Mesenchymal stem cell (in vitro differentiated cells and primary cell): Measurements from ENCODE around the gene INPP5A.

ENCODE experiments used
- DNase-seq: peaks from one replicate; pipeline ENCODE4 v3.0.0-alpha.2; 2013
- H2AFZ ChIP-seq: one replicate; pipeline ENCODE4 v1.6.1; 2013; ENCODE audit warnings: low read depth, mild to moderate bottlenecking, control low read depth, inconsistent platforms, low read length, moderate library complexity
- H2AK5ac ChIP-seq: 2 replicates; pipeline ENCODE4 v1.6.1; 2013; ENCODE audit warnings: low read length, moderate library complexity, mild to moderate bottlenecking, inconsistent platforms; ENCODE audit not compliant: severe bottlenecking
- H2BK120ac ChIP-seq: one replicate; pipeline ENCODE4 v1.6.1; 2013; ENCODE audit warnings: low read depth, mild to moderate bottlenecking, inconsistent platforms, low read length, moderate library complexity
- H2BK12ac ChIP-seq, 2 experiments: one replicate each; pipeline ENCODE4 v1.6.1; 2013; ENCODE audit warnings: inconsistent platforms in 2 of 2, low read length in 2 of 2, mild to moderate bottlenecking in 2 of 2, moderate library complexity in 2 of 2, control low read depth in 1 of 2
- H2BK15ac ChIP-seq: one replicate; pipeline ENCODE4 v1.6.1; 2013; ENCODE audit warnings: mild to moderate bottlenecking, low read depth, inconsistent platforms; ENCODE audit not compliant: poor library complexity, severe bottlenecking
- H2BK5ac ChIP-seq: 2 replicates; pipeline ENCODE4 v1.6.1; 2013; ENCODE audit warnings: low read depth, mild to moderate bottlenecking, low read length, control low read depth, inconsistent platforms; ENCODE audit not compliant: poor library complexity, severe bottlenecking
- H3K14ac ChIP-seq, 2 experiments: one replicate each; pipeline ENCODE4 v1.6.1; 2013; ENCODE audit warnings: inconsistent platforms in 2 of 2, low read length in 2 of 2, control low read depth in 1 of 2, mild to moderate bottlenecking in 1 of 2, moderate library complexity in 1 of 2
- H3K18ac ChIP-seq, 2 experiments: one replicate each; pipeline ENCODE4 v1.6.1; 2013; ENCODE audit warnings: inconsistent platforms in 2 of 2, low read length in 2 of 2, control low read depth in 1 of 2, low read depth in 1 of 2, mild to moderate bottlenecking in 1 of 2
- H3K23ac ChIP-seq, 2 experiments: one replicate each; pipeline ENCODE4 v1.6.1; 2013; ENCODE audit warnings: inconsistent platforms in 2 of 2, low read length in 2 of 2, mild to moderate bottlenecking in 2 of 2, moderate library complexity in 2 of 2, control low read depth in 1 of 2
- H3K27ac ChIP-seq: 2 replicates; pipeline ENCODE4 v1.5.1; 2013; ENCODE audit warnings: mild to moderate bottlenecking, moderate library complexity, low read length, control low read depth, inconsistent platforms; ENCODE audit not compliant: poor library complexity, severe bottlenecking
- H3K27me3 ChIP-seq, 2 experiments: 2 replicates each; pipeline versions ENCODE4 v1.6.1 to v1.7.0; 2013; ENCODE audit warnings: low read length in 2 of 2, mild to moderate bottlenecking in 2 of 2, moderate library complexity in 2 of 2, control low read depth in 1 of 2, inconsistent platforms in 1 of 2; ENCODE audit not compliant: control insufficient read depth in 1 of 2, insufficient read depth in 1 of 2
- H3K36me3 ChIP-seq, 2 experiments: 2 replicates each; pipeline versions ENCODE4 v1.6.1 to v1.7.0; 2013; ENCODE audit warnings: low read length in 2 of 2, control low read depth in 1 of 2, inconsistent platforms in 1 of 2, low read depth in 1 of 2, mild to moderate bottlenecking in 1 of 2; ENCODE audit not compliant: insufficient read depth in 2 of 2, control insufficient read depth in 1 of 2
- H3K4ac ChIP-seq, 2 experiments: one replicate each; pipeline ENCODE4 v1.6.1; 2013; ENCODE audit warnings: inconsistent platforms in 2 of 2, low read length in 2 of 2, mild to moderate bottlenecking in 2 of 2, moderate library complexity in 2 of 2, control low read depth in 1 of 2, low read depth in 1 of 2
- H3K4me1 ChIP-seq: 2 replicates; pipeline ENCODE4 v1.6.1; 2013; ENCODE audit warnings: low read depth, low read length, control low read depth; ENCODE audit not compliant: control insufficient read depth, insufficient read depth
- H3K4me2 ChIP-seq: 2 replicates; pipeline ENCODE4 v1.6.1; 2013; ENCODE audit warnings: low read length, mild to moderate bottlenecking, inconsistent platforms; ENCODE audit not compliant: poor library complexity, severe bottlenecking
- H3K4me3 ChIP-seq, 2 experiments: 2 replicates each; pipeline versions ENCODE4 v1.5.1 to v1.7.0; 2013; ENCODE audit warnings: low read length in 2 of 2, mild to moderate bottlenecking in 2 of 2, control low read depth in 1 of 2, low read depth in 1 of 2; ENCODE audit not compliant: insufficient read depth in 1 of 2
- H3K79me1 ChIP-seq: replicated peaks from 2 replicates; pipeline ENCODE4 v1.6.1; 2013; ENCODE audit warnings: mild to moderate bottlenecking, control low read depth, low read length, inconsistent platforms; ENCODE audit not compliant: poor library complexity, severe bottlenecking
- H3K9ac ChIP-seq: 2 replicates; pipeline ENCODE4 v1.7.0; 2013; ENCODE audit warnings: mild to moderate bottlenecking, low read length, moderate library complexity
- H3K9me3 ChIP-seq: 2 replicates; pipeline ENCODE4 v1.7.0; 2013; ENCODE audit warnings: mild to moderate bottlenecking, low read length; ENCODE audit not compliant: control insufficient read depth
- H4K8ac ChIP-seq: one replicate; pipeline ENCODE4 v1.6.1; 2013; ENCODE audit warnings: inconsistent platforms, mild to moderate bottlenecking, low read length, moderate library complexity
- H4K91ac ChIP-seq: one replicate; pipeline ENCODE4 v1.6.1; 2013; ENCODE audit warnings: mild to moderate bottlenecking, low read length, inconsistent platforms
- WGBS: methylation state at CpG from one replicate; pipeline ENCODE4 v1.1.7; 2013; ENCODE audit warnings: mixed read lengths; 5-methylcytosine and 5-hydroxymethylcytosine counted together

INPP5A gene

DNA sequence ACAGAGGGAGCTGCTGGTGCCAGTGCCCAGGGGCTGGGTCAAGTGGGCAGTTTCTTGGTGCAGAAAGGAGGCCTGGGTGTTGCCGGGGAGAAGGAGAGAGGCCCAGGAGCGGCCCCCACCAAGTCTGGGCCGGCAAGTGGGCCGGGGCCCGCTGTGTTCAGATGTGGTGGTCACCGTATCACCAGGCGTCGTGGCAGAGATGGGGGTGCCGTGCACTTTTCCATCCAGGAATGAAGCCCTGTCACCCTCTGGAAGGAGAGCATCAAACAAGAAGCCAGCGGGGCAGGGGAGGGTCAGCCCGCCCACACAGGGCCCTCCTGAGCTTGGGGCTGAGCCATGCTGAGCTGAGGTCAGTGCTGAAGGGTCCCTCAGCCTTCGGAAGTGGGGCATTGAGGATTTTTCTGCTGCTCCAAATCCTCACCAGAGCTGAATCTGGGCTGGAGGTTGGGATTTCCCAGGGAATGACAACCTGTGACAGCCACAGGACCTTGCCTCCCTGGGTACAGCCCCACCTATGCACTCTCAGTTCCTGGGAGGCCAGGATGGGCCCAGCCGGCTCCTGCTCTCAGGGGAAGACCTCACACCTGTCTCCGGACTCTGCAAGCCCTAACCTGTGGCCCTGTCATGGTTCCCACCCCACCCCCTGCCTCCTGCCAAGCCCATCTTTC, 27.9 kb upstream of the INPP5A start:
- Histone ChIP-seq H3K27ac (no peak overlapping the region), H3K79me1 (no peaks in the 10 kb centered on the region), H2AK5ac (no peak overlapping the region), H2BK15ac (no peak overlapping the region), H2BK5ac (no peak overlapping the region), H2BK12ac (no peak overlapping the region), H3K14ac (no peak overlapping the region), H3K9me3 (peaks cover 7% of the 10 kb centered on the region), H3K23ac (no peak overlapping the region), H3K9ac (no peak overlapping the region), H3K27me3 (peaks cover 0 to 30% of the 10 kb centered on the region in 2 experiments), H3K18ac (no peak overlapping the region), H3K36me3 (no peaks in the 10 kb centered on the region), H3K4me2 (no peak overlapping the region), H2AFZ (no peak overlapping the region), H3K4ac (no peak overlapping the region), H4K91ac (no peak overlapping the region), H3K4me3 (no peak overlapping the region), H2BK120ac (no peak overlapping the region), H4K8ac (peak overlapping the region; percentile 27), H3K4me1 (peaks cover 2% of the 10 kb centered on the region)
- no peak for DNase-seq
- WGBS = 85% methylated on average over 14 of the region's 14 CpGs

GRCh38 chr10:132510174-132510611, 27.4 kb upstream of the INPP5A start:
- Histone ChIP-seq H3K4me3 (no peak overlapping the region), H3K9me3 (peaks cover 7% of the 10 kb centered on the region), H3K4ac (no peak overlapping the region), H3K4me1 (peaks cover 2% of the 10 kb centered on the region), H3K14ac (no peak overlapping the region), H3K18ac (no peak overlapping the region), H2AFZ (no peak overlapping the region), H3K27ac (no peak overlapping the region), H4K8ac (no peak overlapping the region), H2BK120ac (no peak overlapping the region), H4K91ac (no peak overlapping the region), H3K4me2 (no peak overlapping the region), H2AK5ac (no peak overlapping the region), H3K36me3 (no peaks in the 10 kb centered on the region), H3K27me3 (peaks cover 0 to 27% of the 10 kb centered on the region in 2 experiments), H3K23ac (no peak overlapping the region), H2BK15ac (peak overlapping the region; percentile 56), H3K79me1 (no peaks in the 10 kb centered on the region), H3K9ac (no peak overlapping the region), H2BK5ac (no peak overlapping the region), H2BK12ac (no peak overlapping the region)
- whole genome bisulfite sequencing = 91% methylated on average over 14 of the region's 15 CpGs
- no peak for DNase-seq

DNA sequence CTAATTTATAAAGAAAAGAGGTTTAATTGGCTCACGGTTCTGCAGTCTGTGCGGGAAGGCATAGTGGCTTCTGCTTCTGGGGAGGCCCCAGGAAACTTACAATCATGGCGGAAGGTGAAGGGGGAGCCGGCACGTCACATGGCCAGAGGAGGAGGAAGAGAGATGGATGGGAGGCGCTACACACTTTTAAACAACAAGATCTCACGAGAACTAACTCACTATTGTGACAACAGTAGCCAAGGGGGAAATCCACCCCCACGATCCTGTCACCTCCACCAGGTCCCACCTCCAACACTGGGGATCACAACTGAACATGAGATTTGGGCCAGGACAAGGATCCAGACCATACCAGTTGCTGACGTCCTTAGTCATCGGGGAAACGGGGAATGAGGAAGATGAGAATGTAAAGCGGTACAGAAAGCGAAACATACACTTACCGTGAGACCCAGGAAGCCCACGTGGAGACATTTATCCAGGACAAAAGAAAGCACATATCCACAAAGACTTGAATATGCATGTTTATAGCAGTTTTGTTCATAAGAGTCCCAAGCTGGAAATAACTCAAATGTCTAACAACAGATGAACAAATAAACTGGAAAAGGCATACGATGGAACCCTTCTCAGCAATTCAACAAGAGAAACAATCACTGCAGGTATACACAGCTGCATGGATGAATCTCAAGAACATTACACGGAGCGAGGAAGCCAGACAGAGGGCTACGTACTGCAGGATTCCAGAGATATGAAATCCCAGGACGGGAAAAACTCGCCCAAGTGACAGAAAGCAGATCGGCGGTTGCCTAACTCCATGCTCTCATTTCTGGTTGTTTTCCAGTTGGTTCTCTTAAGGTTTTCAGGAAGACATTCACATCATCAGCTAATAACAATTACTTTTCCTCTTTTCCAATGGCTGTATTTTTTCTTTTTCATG, 26.2 kb upstream of the INPP5A start:
- no peak overlapping the region for H2BK12ac ChIP-seq
- no peak overlapping the region for H2AFZ ChIP-seq
- H2BK5ac ChIP-seq = no peak overlapping the region
- WGBS = 82% methylated on average over 17 of the region's 23 CpGs
- H3K23ac ChIP-seq = no peak overlapping the region
- H3K18ac ChIP-seq = no peak overlapping the region
- peaks cover 9% of the 10 kb centered on the region for H3K4me1 ChIP-seq
- H3K14ac ChIP-seq = no peak overlapping the region
- no peak overlapping the region for H4K8ac ChIP-seq
- no peak overlapping the region for H3K4me2 ChIP-seq
- H3K4me3 ChIP-seq = peak overlapping the region in 1 of 2 experiments; percentile 30
- H4K91ac ChIP-seq = no peak overlapping the region
- H3K27ac ChIP-seq = no peak overlapping the region
- no peak for DNase-seq
- H3K9ac ChIP-seq = no peak overlapping the region
- H2BK15ac ChIP-seq = no peak overlapping the region
- H3K9me3 ChIP-seq = peaks cover 7% of the 10 kb centered on the region
- peaks cover 0 to 27% of the 10 kb centered on the region in 2 experiments for H3K27me3 ChIP-seq
- no peaks in the 10 kb centered on the region for H3K36me3 ChIP-seq
- no peak overlapping the region for H2BK120ac ChIP-seq
- no peak overlapping the region for H3K4ac ChIP-seq
- no peak overlapping the region for H2AK5ac ChIP-seq
- no peaks in the 10 kb centered on the region for H3K79me1 ChIP-seq

DNA sequence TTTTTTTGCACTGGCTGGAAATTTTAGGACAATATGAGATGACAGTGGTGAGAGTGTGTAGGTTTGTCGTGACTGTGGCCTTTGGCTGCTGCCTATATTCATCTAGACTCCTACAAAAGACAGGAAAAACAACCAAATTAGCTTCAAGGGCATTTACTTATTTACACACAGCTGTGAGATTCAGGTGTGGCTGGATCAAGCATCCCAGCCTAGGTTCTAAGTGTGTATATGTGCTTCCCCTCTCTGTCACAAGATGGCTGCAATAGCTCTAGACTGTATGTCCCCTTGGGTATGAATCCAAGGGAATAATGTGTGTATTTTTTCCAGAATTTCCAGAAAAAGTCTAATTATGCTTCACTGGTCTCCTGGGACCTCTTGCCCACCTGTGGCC, 25.5 kb upstream of the INPP5A start:
- peaks cover 7% of the 10 kb centered on the region for H3K9me3 ChIP-seq
- no peaks in the 10 kb centered on the region for H3K79me1 ChIP-seq
- no peak overlapping the region for H2BK5ac ChIP-seq
- H2BK12ac ChIP-seq = no peak overlapping the region
- no peak overlapping the region for H3K14ac ChIP-seq
- peak overlapping the region in 1 of 2 experiments; percentile 30 for H3K4me3 ChIP-seq
- no peak for DNase-seq
- no peaks in the 10 kb centered on the region for H3K36me3 ChIP-seq
- no peak overlapping the region for H3K4ac ChIP-seq
- no peak overlapping the region for H2BK15ac ChIP-seq
- H3K27ac ChIP-seq = no peak overlapping the region
- H4K8ac ChIP-seq = no peak overlapping the region
- no peak overlapping the region for H3K4me2 ChIP-seq
- no peak overlapping the region for H2AK5ac ChIP-seq
- H3K27me3 ChIP-seq = peaks cover 0 to 27% of the 10 kb centered on the region in 2 experiments
- no peak overlapping the region for H2BK120ac ChIP-seq
- H4K91ac ChIP-seq = no peak overlapping the region
- peaks cover 16% of the 10 kb centered on the region for H3K4me1 ChIP-seq
- no peak overlapping the region for H3K23ac ChIP-seq
- no peak overlapping the region for H3K18ac ChIP-seq
- no peak overlapping the region for H3K9ac ChIP-seq
- WGBS = no CpG with 5 or more reads among the region's 1 CpG
- H2AFZ ChIP-seq = no peak overlapping the region
